Lower leg skin (tissue), 4 donors: ENCODE results near the gene GDF7. TPM values are rescaled to one million over a fixed set of nuclear protein-coding genes. Genes with fewer than 3 reads are reported as not detected.

Experiments
- DNase-seq, 2 donors: peaks; one replicate each; pipeline ENCODE4 v3.0.0-alpha.2; 2019; ENCODE audit warnings: low spot score in 2 of 2
- H3K4me3 ChIP-seq: fragments of 200-600 bp; sonication (generic); 2 replicates; pipeline ENCODE4 v1.5.1; 2017; ENCODE audit warnings: mild to moderate bottlenecking, low read depth; ENCODE audit not compliant: poor library complexity, severe bottlenecking
- CTCF ChIP-seq, 3 donors: fragments of 450-650 bp; IDR thresholded peaks; one replicate each; pipeline ENCODE4 v1.5.1; 2016; ENCODE audit warnings: antibody characterized with exemption in 3 of 3, mild to moderate bottlenecking in 3 of 3, moderate library complexity in 2 of 3
- POLR2A ChIP-seq, 2 donors: fragments of 450-650 bp; IDR thresholded peaks; one replicate each; pipeline ENCODE4 v1.6.1; 2016 to 2017; ENCODE audit warnings: antibody characterized with exemption in 2 of 2, mild to moderate bottlenecking in 1 of 2, moderate library complexity in 1 of 2
- WGBS, 2 donors: methylation state at CpG; one replicate each; pipeline ENCODE4 v1.1.5; 2018; 5-methylcytosine and 5-hydroxymethylcytosine counted together
- intact Hi-C: fragments of 100-400 bp; cut with DNase I; formaldehyde crosslinking; loops from one replicate; pipeline ENCODE4 v1.15.0; 2023; ENCODE audit warnings: low total_unique reads
- total RNA-seq, 4 donors: library from RNA; depleted of rRNA; stranded (reverse); fragments of >200 nt; gene quantifications; one replicate each; pipeline ENCODE4 v1.1.0, GENCODE V29; 2016

The GDF7 gene
- total RNA-seq, 4 donors from 2014 or later, result 0.80 to 3.7 (median 2.4) TPM

DNA sequence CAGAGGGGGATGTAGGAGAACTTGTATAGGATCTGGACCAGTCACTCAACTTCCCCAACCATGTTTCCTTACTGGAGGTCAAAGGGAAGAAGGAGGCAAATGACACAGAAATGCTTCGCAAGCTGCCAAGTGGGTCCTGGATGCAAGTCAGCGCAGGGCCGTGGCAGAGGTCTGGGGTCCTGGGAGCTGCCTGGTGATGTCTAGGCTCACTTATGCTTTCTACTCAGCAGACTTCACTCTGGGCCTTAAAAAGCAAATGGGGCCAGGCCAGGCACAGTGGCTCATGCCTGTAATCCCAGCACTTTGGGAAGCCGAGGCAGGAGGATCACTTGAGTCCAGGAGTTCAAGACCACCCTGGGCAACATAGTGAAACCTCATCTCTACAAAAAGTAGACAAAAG, 36.0 kb upstream of the GDF7 start:
- no peak overlapping the region for H3K4me3 ChIP-seq
- intact Hi-C loops, result no loop called here
- 93 to 96% methylated on average over 4 of the region's 4 CpGs for WGBS, 2 donors
- TF ChIP-seq CTCF (IDR thresholded peaks at IDR 0.05) (no peak), POLR2A (IDR thresholded peaks at IDR 0.05) (no peak)
- no peak for DNase-seq

DNA sequence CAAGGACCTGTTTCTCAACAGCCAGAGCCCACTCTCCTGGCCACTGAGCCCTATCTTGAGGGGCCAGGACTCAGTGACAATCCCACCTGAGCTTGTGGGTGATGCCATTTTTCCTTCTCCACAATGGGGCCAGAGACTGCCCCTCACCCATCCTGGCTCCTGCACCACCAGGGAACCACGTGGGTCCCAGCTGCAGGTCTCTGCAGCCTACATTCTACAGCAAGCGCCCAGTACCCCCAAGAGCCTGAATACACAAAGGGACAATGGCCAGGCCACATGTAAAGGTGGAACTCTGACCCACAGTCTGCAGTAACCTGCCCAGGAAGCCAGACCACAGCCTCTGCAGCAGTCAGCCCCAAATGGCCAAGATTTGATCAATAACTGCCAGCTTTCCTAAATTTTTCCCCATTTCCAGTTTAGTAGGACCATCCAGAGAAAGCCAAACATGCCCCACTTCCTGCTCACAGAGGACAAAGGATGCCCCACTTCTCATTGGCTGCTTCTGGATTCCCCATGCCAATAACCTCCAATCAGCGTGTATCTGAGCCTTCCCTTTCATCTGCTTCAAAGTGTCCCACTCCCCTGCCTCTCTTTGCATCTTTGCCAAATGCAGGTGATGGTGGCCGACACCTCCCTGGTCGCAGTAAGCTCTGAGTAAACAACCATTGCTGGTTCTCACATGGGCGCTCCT, 35.2 kb upstream of the GDF7 start:
- no peak overlapping the region for H3K4me3 ChIP-seq
- intact Hi-C loops, result no loop called here
- DNase-seq, result no peak
- TF ChIP-seq CTCF (IDR thresholded peaks at IDR 0.05), result no peak
- TF ChIP-seq POLR2A (IDR thresholded peaks at IDR 0.05), result no peak
- 84 to 86% methylated on average over 6 of the region's 6 CpGs for WGBS, 2 donors

DNA sequence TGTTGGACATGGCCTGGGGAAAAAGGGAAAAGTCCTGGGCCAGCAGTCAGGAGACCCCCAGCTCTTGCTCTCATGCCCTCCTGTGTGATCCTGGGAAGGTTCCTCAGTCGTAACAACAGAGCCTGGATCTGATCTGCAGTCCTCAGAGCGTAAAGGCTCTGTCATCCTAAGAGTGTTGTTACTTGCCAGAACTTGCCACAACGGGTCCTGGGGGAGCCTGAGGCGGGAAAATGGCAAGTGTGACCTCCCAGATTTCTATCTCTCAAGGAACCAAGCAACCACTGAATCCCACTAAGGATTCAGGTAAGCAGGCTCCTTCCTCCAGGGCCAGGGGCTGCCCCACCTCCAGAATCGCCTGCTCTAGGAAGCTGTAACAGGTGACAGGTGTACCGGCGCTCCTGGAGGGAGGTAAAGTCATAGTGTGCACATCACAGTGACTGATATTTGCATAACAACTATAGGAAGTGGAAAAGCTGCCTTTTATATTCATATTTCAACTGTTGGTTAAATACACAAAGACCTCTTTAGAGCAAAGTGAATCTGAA, 34.4 kb upstream of the GDF7 start:
- intact Hi-C loops, result no loop called here
- no peak overlapping the region for H3K4me3 ChIP-seq
- TF ChIP-seq POLR2A (IDR thresholded peaks at IDR 0.05), result no peak
- no peak for TF ChIP-seq CTCF (IDR thresholded peaks at IDR 0.05)
- DNase-seq, result no peak
- 63 to 77% methylated on average over 7 of the region's 7 CpGs for WGBS, 2 donors

GRCh38 chr2:20633001-20633400, 33.9 kb upstream of the GDF7 start:
- DNase-seq, result no peak
- H3K4me3 ChIP-seq, result no peak overlapping the region
- intact Hi-C loops, result no loop called here
- TF ChIP-seq POLR2A (IDR thresholded peaks at IDR 0.05) (no peak), CTCF (IDR thresholded peaks at IDR 0.05) (no peak)
- WGBS, 2 donors, result 90 to 98% methylated on average over 4 of the region's 4 CpGs

GRCh38 chr2:20633794-20634506, 33.0 kb upstream of the GDF7 start:
- H3K4me3 ChIP-seq, result no peak overlapping the region
- no peak for DNase-seq
- intact Hi-C loops, result no loop called here

More at GRCh38 chr2:20633794-20634506, 33.0 kb upstream of the GDF7 start:
- TF ChIP-seq POLR2A (IDR thresholded peaks at IDR 0.05) (no peak), CTCF (IDR thresholded peaks at IDR 0.05) (no peak)
- WGBS, 2 donors, result 51 to 60% methylated on average over 14 to 17 of the region's 18 CpGs
